ENCODE results near the gene PNPLA3.

PNPLA3 gene

DNA sequence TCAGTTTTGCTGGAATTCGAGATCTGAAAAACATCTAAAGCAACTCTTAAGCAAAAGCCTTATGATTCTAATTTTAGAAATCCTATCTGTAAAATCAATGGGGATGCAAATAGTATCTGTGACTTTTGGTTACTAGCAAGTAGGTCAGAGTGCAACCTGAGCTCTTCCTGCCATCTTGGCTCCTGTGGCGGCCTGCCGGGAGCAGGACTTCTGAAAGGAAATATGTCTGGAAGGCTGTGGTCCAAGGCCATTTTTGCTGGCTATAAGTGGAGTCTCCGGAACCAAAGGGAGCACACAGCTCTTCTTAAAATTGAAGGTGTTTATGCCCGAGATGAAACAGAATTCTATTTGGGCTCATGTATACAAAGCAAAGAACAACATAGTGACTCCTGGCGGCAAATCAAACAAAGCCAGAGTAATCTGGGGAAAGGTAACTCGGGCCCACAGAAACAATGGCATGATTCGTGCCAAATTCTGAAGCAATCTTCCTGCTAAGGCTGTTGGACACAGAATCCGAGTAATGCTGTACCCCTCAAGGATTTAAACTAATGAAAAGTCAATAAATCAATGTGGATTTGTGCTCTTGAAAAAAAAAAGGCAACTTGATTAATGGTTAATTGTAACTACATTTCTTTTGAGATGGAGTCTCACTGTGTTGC lies 33.3 kb downstream of the PNPLA3 start:
- TF ChIP-seq GABPA (IDR thresholded peaks at IDR 0.05; ENCODE audit: low read depth), result no peak
- TF ChIP-seq, protein P1, sequence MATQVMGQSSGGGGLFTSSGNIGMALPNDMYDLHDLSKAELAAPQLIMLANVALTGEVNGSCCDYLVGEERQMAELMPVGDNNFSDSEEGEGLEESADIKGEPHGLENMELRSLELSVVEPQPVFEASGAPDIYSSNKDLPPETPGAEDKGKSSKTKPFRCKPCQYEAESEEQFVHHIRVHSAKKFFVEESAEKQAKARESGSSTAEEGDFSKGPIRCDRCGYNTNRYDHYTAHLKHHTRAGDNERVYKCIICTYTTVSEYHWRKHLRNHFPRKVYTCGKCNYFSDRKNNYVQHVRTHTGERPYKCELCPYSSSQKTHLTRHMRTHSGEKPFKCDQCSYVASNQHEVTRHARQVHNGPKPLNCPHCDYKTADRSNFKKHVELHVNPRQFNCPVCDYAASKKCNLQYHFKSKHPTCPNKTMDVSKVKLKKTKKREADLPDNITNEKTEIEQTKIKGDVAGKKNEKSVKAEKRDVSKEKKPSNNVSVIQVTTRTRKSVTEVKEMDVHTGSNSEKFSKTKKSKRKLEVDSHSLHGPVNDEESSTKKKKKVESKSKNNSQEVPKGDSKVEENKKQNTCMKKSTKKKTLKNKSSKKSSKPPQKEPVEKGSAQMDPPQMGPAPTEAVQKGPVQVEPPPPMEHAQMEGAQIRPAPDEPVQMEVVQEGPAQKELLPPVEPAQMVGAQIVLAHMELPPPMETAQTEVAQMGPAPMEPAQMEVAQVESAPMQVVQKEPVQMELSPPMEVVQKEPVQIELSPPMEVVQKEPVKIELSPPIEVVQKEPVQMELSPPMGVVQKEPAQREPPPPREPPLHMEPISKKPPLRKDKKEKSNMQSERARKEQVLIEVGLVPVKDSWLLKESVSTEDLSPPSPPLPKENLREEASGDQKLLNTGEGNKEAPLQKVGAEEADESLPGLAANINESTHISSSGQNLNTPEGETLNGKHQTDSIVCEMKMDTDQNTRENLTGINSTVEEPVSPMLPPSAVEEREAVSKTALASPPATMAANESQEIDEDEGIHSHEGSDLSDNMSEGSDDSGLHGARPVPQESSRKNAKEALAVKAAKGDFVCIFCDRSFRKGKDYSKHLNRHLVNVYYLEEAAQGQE (IDR thresholded peaks at IDR 0.05; ENCODE audit: insufficient replicate concordance, low read depth), result no peak
- TF ChIP-seq SPI1 (IDR thresholded peaks at IDR 0.05; ENCODE audit: borderline replicate concordance, low read depth), result no peak
- TF ChIP-seq, protein P2, sequence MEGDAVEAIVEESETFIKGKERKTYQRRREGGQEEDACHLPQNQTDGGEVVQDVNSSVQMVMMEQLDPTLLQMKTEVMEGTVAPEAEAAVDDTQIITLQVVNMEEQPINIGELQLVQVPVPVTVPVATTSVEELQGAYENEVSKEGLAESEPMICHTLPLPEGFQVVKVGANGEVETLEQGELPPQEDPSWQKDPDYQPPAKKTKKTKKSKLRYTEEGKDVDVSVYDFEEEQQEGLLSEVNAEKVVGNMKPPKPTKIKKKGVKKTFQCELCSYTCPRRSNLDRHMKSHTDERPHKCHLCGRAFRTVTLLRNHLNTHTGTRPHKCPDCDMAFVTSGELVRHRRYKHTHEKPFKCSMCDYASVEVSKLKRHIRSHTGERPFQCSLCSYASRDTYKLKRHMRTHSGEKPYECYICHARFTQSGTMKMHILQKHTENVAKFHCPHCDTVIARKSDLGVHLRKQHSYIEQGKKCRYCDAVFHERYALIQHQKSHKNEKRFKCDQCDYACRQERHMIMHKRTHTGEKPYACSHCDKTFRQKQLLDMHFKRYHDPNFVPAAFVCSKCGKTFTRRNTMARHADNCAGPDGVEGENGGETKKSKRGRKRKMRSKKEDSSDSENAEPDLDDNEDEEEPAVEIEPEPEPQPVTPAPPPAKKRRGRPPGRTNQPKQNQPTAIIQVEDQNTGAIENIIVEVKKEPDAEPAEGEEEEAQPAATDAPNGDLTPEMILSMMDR (IDR thresholded peaks at IDR 0.05; ENCODE audit: insufficient read depth, low read length), result no peak
- no peak for TF ChIP-seq POLR2AphosphoS5 (IDR thresholded peaks at IDR 0.05; ENCODE audit: low read depth)

DNA sequence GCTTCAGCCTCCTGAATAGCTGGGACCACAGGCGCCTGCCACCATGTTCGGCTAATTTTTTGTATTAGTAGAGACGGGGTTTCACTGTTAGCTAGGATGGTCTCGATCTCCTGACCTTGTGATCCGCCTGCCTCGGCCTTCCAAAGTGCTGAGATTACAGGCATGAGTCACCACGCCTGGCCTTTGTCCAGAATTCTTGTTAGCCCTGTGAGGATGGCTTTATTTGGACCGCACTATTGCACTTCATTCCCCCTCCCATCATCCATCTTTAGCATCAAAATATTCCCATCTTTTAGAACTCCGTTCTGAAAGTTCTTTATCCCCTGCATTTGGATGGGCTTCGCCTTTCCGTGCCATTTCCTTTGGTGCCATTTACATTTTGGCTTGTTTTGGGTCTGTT lies 34.3 kb downstream of the PNPLA3 start:
- TF ChIP-seq POLR2AphosphoS5 (IDR thresholded peaks at IDR 0.05; ENCODE audit: low read depth) (no peak), SPI1 (IDR thresholded peaks at IDR 0.05; ENCODE audit: borderline replicate concordance, low read depth) (no peak), GABPA (IDR thresholded peaks at IDR 0.05; ENCODE audit: low read depth) (no peak)
- TF ChIP-seq, protein P1 (IDR thresholded peaks at IDR 0.05; ENCODE audit: insufficient replicate concordance, low read depth), result no peak
- TF ChIP-seq, protein P2 (IDR thresholded peaks at IDR 0.05; ENCODE audit: insufficient read depth, low read length), result no peak
- Histone ChIP-seq H3K27ac (replicated peaks) (no peak overlapping the region), H3K4me3 (replicated peaks; ENCODE audit: insufficient read depth, low read length) (no peak overlapping the region), H3K27me3 (ENCODE audit: insufficient read depth, poor library complexity, severe bottlenecking) (no peaks in the 10 kb centered on the region)
- DNase-seq (ENCODE audit: low read depth in 1 of 2, low spot score in 1 of 2), result no peak

More for the DNA sequence above, 33.3 kb downstream of the PNPLA3 start:
- Histone ChIP-seq H3K27me3 (ENCODE audit: insufficient read depth, poor library complexity, severe bottlenecking) (no peaks in the 10 kb centered on the region), H3K4me3 (replicated peaks; ENCODE audit: insufficient read depth, low read length) (peak overlapping the region; percentile 93), H3K27ac (replicated peaks) (no peak overlapping the region)
- no peak for DNase-seq (ENCODE audit: low read depth in 1 of 2, low spot score in 1 of 2)

DNA sequence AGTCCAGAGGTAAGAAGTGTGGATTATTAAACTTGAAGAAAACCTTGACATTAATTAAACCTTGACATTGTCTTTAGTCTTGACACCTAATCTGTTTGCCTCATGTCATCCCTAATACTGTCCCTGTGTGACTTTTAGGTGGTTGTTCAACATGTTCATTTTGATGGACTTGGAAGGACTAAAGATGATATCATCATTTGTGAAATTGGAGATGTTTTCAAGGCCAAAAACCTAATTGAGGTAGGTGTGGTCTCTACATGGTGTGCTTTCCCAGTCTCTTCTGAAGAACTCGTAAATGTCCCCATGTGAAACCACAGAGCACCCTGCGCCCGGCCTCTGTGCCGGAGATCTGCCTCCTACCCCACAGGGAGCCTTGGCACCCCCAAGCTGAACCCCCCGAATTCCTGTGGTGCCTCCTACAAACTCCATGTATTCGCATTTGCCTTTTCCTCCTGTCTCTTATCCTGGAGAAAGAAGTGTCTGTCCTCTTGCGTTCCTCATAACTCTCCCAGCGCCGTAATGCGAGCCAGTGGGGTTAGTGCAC lies 40.8 kb downstream of the PNPLA3 start:
- Histone ChIP-seq H3K27ac (replicated peaks) (no peak overlapping the region), H3K4me3 (replicated peaks; ENCODE audit: insufficient read depth, low read length) (no peak overlapping the region), H3K27me3 (ENCODE audit: insufficient read depth, poor library complexity, severe bottlenecking) (no peaks in the 10 kb centered on the region)
- DNase-seq (ENCODE audit: low read depth in 1 of 2, low spot score in 1 of 2), result no peak
- no peak for TF ChIP-seq POLR2AphosphoS5 (IDR thresholded peaks at IDR 0.05; ENCODE audit: low read depth)
- TF ChIP-seq, protein P2 (IDR thresholded peaks at IDR 0.05; ENCODE audit: insufficient read depth, low read length), result no peak
- no peak for TF ChIP-seq SPI1 (IDR thresholded peaks at IDR 0.05; ENCODE audit: borderline replicate concordance, low read depth)
- TF ChIP-seq, protein P1 (IDR thresholded peaks at IDR 0.05; ENCODE audit: insufficient replicate concordance, low read depth), result no peak
- no peak for TF ChIP-seq GABPA (IDR thresholded peaks at IDR 0.05; ENCODE audit: low read depth)
